MG63 (cell line): ENCODE data around the gene PPP1R12B. TPM values are rescaled to one million over a fixed set of nuclear protein-coding genes. Genes with fewer than 3 reads are reported as not detected.
"Not testable (repeated sequence)": the region's sequence is repeated elsewhere in the genome, so short reads cannot be mapped to it uniquely, and the experiment has no call there.

Source experiments
- DNase-seq: peaks from one replicate; pipeline ENCODE4 v3.0.0-alpha.2; 2020
- H3K27me3 ChIP-seq: fragments of 250-450 bp; sonication (Bioruptor Pico); 2 replicates; pipeline ENCODE4 v1.5.1; 2020; ENCODE audit warnings: mild to moderate bottlenecking, moderate library complexity
- H3K36me3 ChIP-seq: fragments of 250-450 bp; sonication (Bioruptor Pico); 2 replicates; pipeline ENCODE4 v1.5.1; 2020; ENCODE audit warnings: mild to moderate bottlenecking, moderate library complexity
- H3K4me3 ChIP-seq: fragments of 250-450 bp; sonication (Bioruptor Pico); 2 replicates; pipeline ENCODE4 v1.5.1; 2020; ENCODE audit warnings: mild to moderate bottlenecking, moderate library complexity
- H3K9me3 ChIP-seq: fragments of 250-450 bp; sonication (Bioruptor Pico); 2 replicates; pipeline ENCODE4 v1.5.1; 2020; ENCODE audit warnings: mild to moderate bottlenecking, moderate library complexity
- total RNA-seq: library from RNA; depleted of rRNA; stranded (reverse); fragments of >200 nt; shearing (Covaris generic); gene quantifications from 2 replicates; pipeline ENCODE4 v1.2.3, GENCODE V29; 2014; ENCODE audit warnings: low replicate concordance

PPP1R12B gene
- total RNA-seq, 1 experiment from 2014 or later: 15.4 TPM

DNA sequence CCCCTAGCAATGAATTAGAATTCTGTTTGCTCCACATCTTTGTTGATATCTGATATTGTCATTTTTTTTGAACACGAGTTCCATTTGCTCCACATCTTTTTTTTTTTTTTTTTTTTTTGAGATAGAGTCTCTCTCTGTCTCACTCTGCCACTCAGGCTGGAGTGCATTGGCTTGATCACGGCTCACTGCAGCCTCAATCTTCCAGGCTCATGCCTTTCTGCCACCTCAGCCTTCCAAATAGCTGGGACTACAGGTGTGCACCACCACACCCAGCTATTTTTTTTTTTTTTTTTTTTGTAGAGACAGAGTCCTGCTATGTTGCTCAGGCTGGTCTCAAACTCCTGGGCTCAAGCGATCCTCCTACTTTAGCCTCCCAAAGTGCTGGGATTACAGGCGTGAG is 22.4 kb downstream of the PPP1R12B start:
- not testable (repeated sequence) for H3K4me3 ChIP-seq, DNase-seq, H3K9me3 ChIP-seq, H3K27me3 ChIP-seq, H3K36me3 ChIP-seq

DNA sequence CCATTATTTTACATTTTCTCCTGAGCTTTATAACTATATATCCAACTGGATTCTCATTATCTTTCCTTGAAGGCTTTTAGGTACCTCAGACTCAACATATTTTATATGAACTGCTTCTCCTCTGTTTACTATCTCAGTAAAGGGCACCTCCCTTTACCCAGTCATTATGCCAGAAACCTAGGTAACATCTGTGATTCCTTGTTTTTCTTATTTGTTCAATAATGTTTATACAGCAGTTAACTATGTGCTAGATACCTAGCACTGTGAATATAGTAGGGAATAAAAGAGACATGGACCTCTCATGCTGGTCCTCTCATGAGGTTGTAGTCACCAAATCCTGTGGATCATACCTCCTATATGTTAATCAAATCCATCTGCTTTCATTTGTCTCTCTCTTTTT is 25.6 kb downstream of the PPP1R12B start:
- H3K27me3 ChIP-seq: no peaks in the 10 kb centered on the region
- no peak overlapping the region for H3K4me3 ChIP-seq
- H3K9me3 ChIP-seq: no peaks in the 10 kb centered on the region
- H3K36me3 ChIP-seq: no peaks in the 10 kb centered on the region
- no peak for DNase-seq

DNA sequence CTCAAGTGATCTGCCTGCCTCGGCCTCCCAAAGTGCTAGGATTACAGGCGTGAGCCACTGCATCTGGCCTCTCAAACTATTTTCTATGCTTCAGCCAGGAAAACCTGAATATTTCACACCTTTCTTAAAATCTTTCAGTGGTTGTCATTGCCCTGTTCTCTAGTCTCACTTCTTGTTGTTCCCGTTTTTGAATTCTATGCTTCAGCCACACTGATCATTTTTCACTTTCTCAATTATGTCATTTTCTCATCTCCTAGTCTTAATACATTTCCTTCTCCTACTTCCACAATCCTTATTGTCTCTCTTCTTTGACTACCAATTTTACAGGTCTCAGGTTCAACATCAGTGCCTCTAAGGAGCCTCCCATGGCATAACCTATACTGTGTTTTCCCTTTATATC is 26.7 kb downstream of the PPP1R12B start:
- not testable (repeated sequence) for H3K27me3 ChIP-seq, DNase-seq, H3K4me3 ChIP-seq, H3K36me3 ChIP-seq, H3K9me3 ChIP-seq

DNA sequence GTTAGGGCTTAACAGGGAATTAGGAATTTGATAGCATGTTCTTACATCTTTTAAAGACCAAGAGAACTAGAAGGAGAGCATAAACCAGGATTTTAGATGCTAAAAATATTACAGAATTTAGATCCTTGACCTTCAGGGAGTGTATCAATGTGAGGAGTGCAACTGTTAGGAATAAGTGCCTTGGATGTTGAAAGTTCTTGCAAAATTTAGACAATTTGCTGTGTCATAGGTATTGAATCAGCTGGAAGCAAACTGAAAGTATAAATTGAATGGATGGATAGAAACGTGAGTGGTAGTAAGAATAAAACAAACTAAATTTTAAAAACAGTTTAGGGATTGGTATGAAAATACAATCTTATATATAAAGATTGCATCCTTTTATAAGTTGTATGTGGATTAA is 27.7 kb downstream of the PPP1R12B start:
- no peaks in the 10 kb centered on the region for H3K9me3 ChIP-seq
- no peak overlapping the region for H3K4me3 ChIP-seq
- DNase-seq: no peak
- H3K36me3 ChIP-seq: no peaks in the 10 kb centered on the region
- H3K27me3 ChIP-seq: no peaks in the 10 kb centered on the region

DNA sequence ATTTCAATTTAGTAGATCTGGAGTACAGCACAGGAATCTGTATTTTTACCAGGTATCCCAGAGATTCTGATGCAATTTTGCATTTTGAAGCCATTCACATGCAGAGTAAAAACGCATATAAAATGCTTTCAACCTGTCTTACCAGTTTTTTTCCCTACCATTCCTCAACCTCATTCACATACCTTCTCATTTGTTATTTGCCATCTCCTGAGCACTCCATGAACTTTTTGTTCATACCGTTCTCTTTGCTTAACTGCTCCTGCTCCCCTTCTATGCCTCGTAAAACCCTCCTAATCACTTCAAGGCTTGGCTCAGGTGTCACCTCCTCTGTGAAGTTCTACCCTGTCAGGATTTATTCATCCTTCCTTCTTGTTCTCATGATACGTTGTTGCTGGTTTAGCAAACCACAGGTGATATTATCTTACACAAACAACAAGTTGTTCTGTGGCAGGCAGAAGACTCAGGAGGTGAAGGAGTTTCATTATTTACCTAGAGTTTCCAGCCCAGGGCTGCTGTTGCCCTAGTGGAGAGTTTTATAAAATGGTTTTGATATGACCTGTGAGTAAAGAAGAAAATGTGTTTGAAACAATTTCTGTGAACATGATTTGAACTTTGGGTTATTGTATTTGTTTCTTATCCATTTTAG is 31.5 kb downstream of the PPP1R12B start:
- not testable (repeated sequence) for H3K27me3 ChIP-seq, H3K9me3 ChIP-seq, DNase-seq, H3K4me3 ChIP-seq, H3K36me3 ChIP-seq

DNA sequence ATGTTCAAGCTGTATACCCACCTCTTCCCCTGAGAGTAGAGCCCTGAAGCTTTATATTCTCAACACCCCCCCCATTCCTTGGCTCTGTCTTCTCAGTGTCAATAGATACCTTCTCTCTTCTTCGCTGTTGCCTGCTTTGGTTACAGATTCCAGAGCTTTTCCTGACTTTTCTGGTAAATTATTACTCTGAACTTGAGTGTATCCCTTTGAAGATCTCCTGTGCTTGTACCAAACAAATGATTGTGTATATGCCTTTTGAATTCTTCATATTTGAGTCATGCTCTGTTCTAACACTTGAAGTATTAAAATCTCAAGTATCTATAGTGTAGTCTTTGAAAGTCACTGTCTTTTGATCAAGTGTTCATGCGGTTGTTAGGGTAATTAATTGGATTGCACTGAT is 32.0 kb downstream of the PPP1R12B start:
- not testable (repeated sequence) for H3K9me3 ChIP-seq, H3K36me3 ChIP-seq, H3K4me3 ChIP-seq, H3K27me3 ChIP-seq, DNase-seq

DNA sequence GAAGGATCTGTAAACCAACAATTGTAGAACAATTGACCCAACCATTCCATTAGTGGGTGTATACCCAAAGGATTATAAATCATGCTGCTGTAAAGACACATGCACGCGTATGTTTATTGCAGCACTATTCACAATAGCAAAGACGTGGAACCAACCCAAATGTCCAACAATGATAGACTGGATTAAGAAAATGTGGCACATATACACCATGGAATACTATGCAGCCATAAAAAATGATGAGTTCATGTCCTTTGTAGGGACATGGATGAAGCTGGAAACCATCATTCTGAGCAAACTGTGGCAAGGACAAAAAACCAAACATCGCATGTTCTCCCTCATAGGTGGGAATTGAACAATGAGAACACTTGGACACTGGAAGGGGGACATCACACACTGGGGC is 33.4 kb downstream of the PPP1R12B start:
- DNase-seq, H3K27me3 ChIP-seq, H3K4me3 ChIP-seq: not testable (repeated sequence)

DNA sequence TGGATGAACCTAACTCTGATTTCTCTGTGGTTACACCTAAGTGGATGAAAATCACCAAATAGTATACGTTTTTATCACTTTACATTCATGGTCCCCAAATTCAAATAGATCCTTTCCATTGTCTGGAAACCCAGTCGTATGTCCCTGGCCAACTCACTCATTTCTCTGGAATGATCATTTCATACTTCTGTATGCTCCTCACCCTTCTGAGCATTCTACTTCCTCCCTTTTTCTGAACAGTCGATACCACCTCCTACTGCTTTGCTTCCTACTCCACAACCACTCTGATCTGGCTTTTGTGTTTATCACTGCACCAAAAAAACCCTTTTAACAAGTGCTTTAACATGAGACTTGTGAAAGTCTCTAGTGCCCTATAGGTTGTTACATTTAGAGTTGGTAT is 47.3 kb downstream of the PPP1R12B start:
- not testable (repeated sequence) for H3K9me3 ChIP-seq, H3K4me3 ChIP-seq, H3K27me3 ChIP-seq, H3K36me3 ChIP-seq
- peak; percentile 20 for DNase-seq

More for the DNA sequence above, 33.4 kb downstream of the PPP1R12B start:
- H3K36me3 ChIP-seq, H3K9me3 ChIP-seq: not testable (repeated sequence)

DNA sequence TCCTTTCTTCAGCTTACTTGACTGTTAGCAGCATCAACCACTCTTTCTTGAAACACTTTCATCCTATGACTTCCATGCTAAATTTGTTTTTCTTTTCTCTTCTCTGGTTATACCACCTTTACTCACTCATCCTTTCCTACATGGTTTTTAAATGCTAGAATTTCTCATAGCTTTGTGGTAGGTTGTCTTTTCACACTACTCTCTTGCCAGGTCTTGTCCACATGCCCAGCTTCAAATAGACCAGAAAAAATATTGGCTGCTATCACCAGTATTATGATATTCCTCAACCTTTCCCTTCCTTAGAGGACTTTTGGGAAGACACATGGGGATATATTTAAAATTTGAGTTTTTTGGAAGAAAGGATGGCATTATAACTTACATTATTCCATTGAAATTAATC is 48.8 kb downstream of the PPP1R12B start:
- no peaks in the 10 kb centered on the region for H3K9me3 ChIP-seq
- H3K36me3 ChIP-seq: no peaks in the 10 kb centered on the region
- H3K27me3 ChIP-seq: no peaks in the 10 kb centered on the region
- DNase-seq: peak; percentile 27
- no peak overlapping the region for H3K4me3 ChIP-seq

DNA sequence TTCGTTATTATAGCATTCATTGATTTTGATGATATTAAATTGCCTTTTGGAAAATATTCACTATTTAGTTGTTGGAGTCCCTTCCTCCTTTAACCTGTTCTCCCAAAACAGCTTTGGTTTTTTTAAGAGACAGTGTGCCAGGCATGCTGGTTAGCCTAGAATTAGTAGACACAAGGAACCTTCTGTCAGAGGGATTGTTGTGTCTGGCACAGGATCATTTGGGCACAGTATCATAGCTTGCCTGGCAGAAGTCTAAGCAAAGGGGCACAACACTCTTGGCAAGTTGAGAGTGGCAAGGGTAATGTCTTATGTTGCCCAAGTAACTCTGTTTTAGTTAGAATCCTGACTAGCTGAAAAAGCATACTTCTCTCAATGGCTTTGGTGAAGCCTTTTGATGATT is 49.9 kb downstream of the PPP1R12B start:
- H3K27me3 ChIP-seq: not testable (repeated sequence)

DNA sequence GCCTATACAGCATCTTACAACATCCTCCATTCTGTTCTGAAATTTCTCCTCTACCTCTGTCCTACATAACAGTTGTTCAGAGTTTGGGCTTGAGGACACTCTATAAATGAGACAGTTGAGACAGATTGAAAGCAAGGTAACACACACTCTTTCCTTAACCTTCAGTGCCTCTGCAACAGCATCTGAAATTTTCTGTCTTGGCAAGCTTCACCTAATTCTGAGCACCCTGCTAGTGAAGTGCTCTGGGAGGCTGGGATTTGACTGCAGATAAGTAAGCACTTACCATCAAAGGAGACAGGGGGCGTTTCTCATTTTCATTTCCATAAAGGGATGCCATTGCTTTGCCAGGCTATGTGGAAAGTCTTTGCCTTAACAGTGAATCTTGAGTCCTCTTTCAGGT is 53.3 kb downstream of the PPP1R12B start:
- not testable (repeated sequence) for DNase-seq, H3K9me3 ChIP-seq, H3K4me3 ChIP-seq, H3K36me3 ChIP-seq, H3K27me3 ChIP-seq

More for the DNA sequence above, 49.9 kb downstream of the PPP1R12B start:
- H3K4me3 ChIP-seq, H3K9me3 ChIP-seq, H3K36me3 ChIP-seq: not testable (repeated sequence)
- peak; percentile 21 for DNase-seq

DNA sequence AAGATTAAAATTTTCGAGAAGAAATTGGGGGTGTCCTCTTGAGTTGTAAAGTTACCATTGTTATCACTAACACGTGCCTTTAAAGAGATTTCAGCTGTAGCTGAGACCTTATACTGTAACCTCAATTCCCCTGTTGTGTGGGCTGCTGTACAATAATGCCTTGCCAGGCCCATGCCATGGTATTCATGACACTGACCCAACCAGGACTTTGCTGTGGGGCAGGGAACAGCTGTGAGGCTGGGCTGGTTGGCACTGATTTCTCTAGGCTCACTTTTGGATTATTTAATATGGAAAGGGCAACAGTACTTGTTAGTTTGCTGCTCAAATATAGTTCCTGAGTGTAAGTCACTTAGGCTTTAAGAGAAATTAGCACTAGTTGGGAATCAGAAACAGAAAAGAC is 54.9 kb downstream of the PPP1R12B start:
- DNase-seq, H3K36me3 ChIP-seq: not testable (repeated sequence)

DNA sequence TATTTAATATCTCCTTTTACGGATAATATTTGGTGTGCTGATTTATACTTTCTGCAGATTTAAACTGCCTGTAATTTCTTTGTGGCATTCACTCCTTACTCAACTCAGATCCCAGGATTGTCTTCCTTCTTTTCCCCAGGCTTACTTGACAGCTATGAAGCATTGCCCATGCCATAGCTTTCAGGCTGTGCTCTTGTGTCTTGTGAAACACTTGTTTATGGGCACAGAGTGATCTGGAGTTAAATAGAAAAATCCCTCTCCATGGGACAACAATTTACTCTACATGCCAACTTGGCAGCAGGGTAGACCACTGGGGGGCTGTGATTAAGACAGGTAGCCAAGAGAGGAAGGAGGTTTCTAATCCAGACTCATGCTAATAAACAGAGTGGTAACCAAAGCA is 57.4 kb downstream of the PPP1R12B start:
- H3K36me3 ChIP-seq: no peaks in the 10 kb centered on the region
- no peak for DNase-seq
- H3K27me3 ChIP-seq: no peaks in the 10 kb centered on the region
- no peak overlapping the region for H3K4me3 ChIP-seq
- no peaks in the 10 kb centered on the region for H3K9me3 ChIP-seq

More for the DNA sequence above, 54.9 kb downstream of the PPP1R12B start:
- not testable (repeated sequence) for H3K27me3 ChIP-seq, H3K4me3 ChIP-seq, H3K9me3 ChIP-seq

DNA sequence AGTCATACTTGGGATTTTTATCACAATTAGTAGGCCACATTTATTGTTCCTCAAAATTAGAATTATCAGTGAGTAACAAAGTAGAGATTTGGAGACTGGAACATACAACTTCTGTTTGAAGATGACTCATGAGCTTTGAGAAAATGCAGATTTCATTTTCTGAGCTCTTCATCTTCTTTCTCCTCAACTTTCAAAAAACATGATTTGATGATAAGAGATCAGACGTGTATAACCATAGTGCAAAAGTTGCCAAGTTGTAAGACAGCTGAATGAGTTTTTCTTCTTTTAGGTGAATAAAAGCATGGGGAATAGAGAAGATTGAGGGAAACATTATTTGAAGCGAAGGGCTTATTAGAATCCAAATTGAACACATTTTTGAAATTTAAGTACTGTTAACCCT is 58.4 kb downstream of the PPP1R12B start:
- H3K36me3 ChIP-seq, H3K4me3 ChIP-seq, DNase-seq, H3K27me3 ChIP-seq, H3K9me3 ChIP-seq: not testable (repeated sequence)

DNA sequence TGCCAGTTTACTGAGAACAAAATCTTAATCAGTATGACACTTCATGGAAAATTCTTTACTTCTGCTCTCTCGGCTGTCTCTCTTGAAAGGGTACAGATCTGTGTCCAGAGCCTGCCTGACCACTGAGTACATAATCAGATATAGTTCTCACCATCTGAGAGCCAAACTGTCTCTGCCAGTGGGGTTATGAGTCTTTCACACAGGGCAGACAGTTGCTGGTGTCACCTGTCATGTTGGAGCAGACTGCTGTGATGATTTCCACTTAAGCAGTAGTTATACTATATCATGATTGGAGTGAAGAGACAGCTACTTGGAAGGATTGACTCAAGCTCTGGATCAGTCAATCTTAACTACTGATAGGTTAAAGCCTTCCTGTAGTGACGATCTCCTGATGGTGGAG is 58.9 kb downstream of the PPP1R12B start:
- H3K9me3 ChIP-seq, H3K36me3 ChIP-seq, DNase-seq, H3K27me3 ChIP-seq, H3K4me3 ChIP-seq: not testable (repeated sequence)

DNA sequence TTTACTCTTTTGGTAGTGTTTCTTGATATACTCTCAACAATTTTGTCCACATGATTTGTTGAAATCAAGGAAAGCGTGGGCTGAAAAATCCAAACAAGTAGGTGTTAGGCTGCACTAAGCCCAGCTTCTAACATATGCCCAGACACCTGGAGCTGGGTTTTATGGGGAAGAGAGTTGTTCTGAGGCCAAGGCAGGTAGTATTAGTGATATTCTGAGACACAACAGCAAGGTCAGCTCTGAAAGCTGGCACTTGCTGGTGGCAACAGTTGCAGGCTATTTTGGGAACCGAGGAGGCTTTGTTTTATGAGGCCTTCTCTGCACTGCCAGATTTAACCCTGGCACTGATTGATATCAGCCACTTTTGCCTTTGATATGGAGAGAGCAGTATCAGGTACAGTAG is 61.8 kb downstream of the PPP1R12B start:
- H3K36me3 ChIP-seq, DNase-seq, H3K9me3 ChIP-seq, H3K4me3 ChIP-seq, H3K27me3 ChIP-seq: not testable (repeated sequence)

DNA sequence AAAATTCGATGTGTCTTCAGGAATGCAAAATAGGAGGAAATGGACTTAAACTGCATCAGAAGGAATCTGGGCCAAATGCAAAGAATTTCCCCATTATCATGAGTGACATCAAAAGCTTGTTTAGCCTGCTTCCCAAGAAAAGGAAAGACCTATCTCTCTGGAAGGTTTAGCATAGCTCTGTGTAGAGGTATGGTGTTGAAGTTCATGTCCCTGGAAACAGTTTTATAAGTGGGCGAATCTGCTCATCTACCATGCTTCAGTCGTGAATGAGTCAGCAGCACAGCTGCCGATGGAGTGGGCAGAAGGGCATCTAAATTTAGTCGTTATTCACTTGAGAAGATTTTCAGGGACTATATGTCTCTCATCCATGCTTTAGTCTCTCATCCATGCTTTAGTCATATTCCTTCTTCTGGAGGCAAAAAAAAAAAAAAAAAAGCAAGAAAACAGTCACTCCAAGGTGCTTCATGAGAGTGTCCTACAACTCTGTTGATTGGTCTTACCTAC is 62.4 kb downstream of the PPP1R12B start:
- H3K27me3 ChIP-seq, H3K9me3 ChIP-seq, H3K4me3 ChIP-seq, H3K36me3 ChIP-seq: not testable (repeated sequence)
- peak; percentile 27 for DNase-seq

DNA sequence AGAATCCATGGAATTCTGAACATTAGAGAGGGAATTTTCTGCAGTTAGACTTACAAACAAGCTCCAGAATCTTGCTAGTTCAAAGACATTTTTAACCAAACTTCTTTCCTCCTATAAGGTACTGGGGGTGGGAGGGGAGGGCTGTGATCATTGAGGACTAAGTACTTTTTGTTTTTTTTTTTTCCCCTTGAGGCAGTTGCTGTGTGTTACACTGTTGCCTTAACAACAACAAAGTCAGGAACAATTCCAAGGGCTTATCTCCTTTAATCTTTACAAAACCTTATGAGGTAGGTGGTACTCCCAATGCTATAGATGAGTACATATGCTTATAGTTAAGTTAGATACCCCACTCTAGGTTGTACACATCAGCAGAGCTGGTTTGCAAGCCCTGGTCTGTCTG is 62.9 kb downstream of the PPP1R12B start:
- Histone ChIP-seq H3K4me3 (no peak overlapping the region), H3K36me3 (no peaks in the 10 kb centered on the region), H3K27me3 (no peaks in the 10 kb centered on the region), H3K9me3 (no peaks in the 10 kb centered on the region)
- no peak for DNase-seq

DNA sequence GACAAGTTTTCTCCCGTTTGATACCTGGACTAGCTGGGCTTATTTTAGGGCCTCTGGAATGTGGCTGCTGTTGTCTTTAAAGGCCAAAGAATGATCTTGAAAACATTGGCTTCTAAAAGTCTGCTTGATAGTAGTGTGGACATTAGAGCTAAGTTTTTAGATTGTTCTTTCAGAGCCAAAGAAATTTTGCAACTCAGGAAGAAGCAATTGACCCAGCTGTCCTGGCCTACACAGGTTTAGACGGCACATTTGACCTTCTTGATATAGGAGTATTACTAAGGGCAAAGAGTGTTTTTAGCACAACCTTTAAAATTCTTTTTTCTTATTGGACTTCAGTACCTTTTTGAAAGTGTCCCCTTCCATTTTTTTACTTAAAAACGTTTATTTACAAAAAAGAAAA is 63.9 kb downstream of the PPP1R12B start:
- not testable (repeated sequence) for DNase-seq, H3K36me3 ChIP-seq, H3K4me3 ChIP-seq, H3K27me3 ChIP-seq, H3K9me3 ChIP-seq
